Measurements from ENCODE around the gene ONECUT2.

ONECUT2 gene

GRCh38 chr18:57443247-57443646 lies 8.1 kb downstream of the ONECUT2 start:
- peaks cover 82% of the 10 kb centered on the region for H3K27me3 Mint-ChIP-seq
- H3K4me3 Mint-ChIP-seq = no peak overlapping the region
- peaks cover 5% of the 10 kb centered on the region for H3K9me3 Mint-ChIP-seq
- no peak overlapping the region for H3K27ac Mint-ChIP-seq (ENCODE audit: low read depth)
- ATAC-seq (replicated peaks; ENCODE audit: extremely low read depth, poor library complexity, severe bottlenecking) = no peak
- H3K4me1 Mint-ChIP-seq = peaks cover 9% of the 10 kb centered on the region
- no peaks in the 10 kb centered on the region for H3K36me3 Mint-ChIP-seq (ENCODE audit: insufficient read depth)
- no peak for DNase-seq (ENCODE audit: low spot score in 2 of 2)

DNA sequence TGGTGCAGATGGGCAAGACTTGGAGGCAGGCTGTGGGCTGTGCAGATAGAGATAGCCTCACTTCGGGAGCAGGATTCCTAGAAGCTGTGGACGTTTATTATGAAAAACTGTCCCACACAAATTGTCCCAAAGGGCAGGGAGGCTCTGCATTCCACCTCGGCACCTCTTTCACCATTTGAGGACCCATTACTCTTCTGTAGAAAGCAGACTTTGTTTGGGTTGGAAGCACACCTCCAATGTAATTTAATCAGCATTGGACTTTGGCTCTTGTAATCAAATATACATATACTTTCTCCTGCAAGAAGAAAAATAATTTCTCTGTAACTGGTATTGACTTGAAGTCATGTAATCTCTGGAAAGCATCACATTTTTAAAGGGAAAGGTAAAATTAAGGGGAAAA lies 8.5 kb downstream of the ONECUT2 start:
- no peaks in the 10 kb centered on the region for H3K36me3 Mint-ChIP-seq (ENCODE audit: insufficient read depth)
- no peak overlapping the region for H3K4me3 Mint-ChIP-seq
- no peak for ATAC-seq (replicated peaks; ENCODE audit: extremely low read depth, poor library complexity, severe bottlenecking)
- peaks cover 9% of the 10 kb centered on the region for H3K4me1 Mint-ChIP-seq
- peaks cover 5% of the 10 kb centered on the region for H3K9me3 Mint-ChIP-seq
- H3K27me3 Mint-ChIP-seq = peaks cover 80% of the 10 kb centered on the region
- H3K27ac Mint-ChIP-seq (ENCODE audit: low read depth) = no peak overlapping the region
- DNase-seq (ENCODE audit: low spot score in 2 of 2) = no peak

GRCh38 chr18:57444301-57444759 lies 9.2 kb downstream of the ONECUT2 start:
- Mint-ChIP-seq H3K4me1 (peaks cover 6% of the 10 kb centered on the region), H3K9me3 (peaks cover 5% of the 10 kb centered on the region), H3K27me3 (peaks cover 80% of the 10 kb centered on the region), H3K36me3 (ENCODE audit: insufficient read depth) (no peaks in the 10 kb centered on the region), H3K27ac (ENCODE audit: low read depth) (no peak overlapping the region), H3K4me3 (no peak overlapping the region)
- ATAC-seq (replicated peaks; ENCODE audit: extremely low read depth, poor library complexity, severe bottlenecking) (no peak), DNase-seq (ENCODE audit: low spot score in 2 of 2) (no peak)

DNA sequence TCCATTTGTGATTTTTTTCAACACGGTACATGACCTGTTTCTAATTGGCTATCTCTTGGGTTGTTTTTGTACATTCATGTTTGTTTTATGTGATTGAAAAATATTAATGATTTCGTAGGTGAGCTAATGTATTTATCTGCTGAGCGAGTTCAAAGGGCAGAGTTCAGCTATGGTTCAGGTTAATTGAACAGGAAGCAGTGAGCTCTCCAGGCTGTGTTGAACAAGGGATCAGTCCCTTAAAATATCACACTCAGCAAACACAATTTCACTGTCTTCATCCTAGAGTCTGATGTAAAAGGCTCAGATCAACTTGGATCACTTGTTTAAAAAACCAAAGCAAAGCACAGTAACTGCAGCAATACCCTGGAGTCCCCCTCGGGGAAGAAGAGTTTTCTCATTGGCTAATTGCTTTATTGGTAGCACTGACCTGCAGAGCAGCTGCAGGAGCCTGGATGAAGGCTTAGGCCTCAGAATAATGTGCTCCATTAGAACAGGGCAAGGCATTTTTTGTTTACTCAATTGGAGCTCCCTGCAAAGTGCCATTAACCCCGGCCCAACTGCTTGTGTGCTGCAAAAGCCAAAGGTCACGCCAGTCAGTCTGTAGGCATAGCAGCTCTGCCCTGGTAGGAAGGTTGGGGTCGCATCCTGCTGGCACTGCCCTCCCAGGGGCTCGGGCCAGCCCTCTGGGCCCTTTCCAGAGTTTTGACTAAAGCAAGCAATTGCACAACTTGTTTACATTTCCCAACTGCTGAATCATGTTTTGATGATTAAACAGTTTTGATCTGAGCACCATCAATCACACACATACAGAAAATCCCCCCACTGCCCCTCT lies 10.5 kb downstream of the ONECUT2 start:
- Mint-ChIP-seq H3K27ac (ENCODE audit: low read depth) (no peak overlapping the region), H3K36me3 (ENCODE audit: insufficient read depth) (no peaks in the 10 kb centered on the region), H3K27me3 (peaks cover 81% of the 10 kb centered on the region), H3K4me1 (no peaks in the 10 kb centered on the region), H3K9me3 (peaks cover 5% of the 10 kb centered on the region), H3K4me3 (no peak overlapping the region)
- no peak for DNase-seq (ENCODE audit: low spot score in 2 of 2)
- ATAC-seq (replicated peaks; ENCODE audit: extremely low read depth, poor library complexity, severe bottlenecking) = no peak

GRCh38 chr18:57446322-57446721 lies 11.1 kb downstream of the ONECUT2 start:
- peaks cover 5% of the 10 kb centered on the region for H3K9me3 Mint-ChIP-seq
- H3K4me1 Mint-ChIP-seq = no peaks in the 10 kb centered on the region
- no peak overlapping the region for H3K4me3 Mint-ChIP-seq
- DNase-seq (ENCODE audit: low spot score in 2 of 2) (no peak), ATAC-seq (replicated peaks; ENCODE audit: extremely low read depth, poor library complexity, severe bottlenecking) (no peak)
- peaks cover 77% of the 10 kb centered on the region for H3K27me3 Mint-ChIP-seq
- no peak overlapping the region for H3K27ac Mint-ChIP-seq (ENCODE audit: low read depth)
- no peaks in the 10 kb centered on the region for H3K36me3 Mint-ChIP-seq (ENCODE audit: insufficient read depth)

GRCh38 chr18:57447154-57447621 lies 12.0 kb downstream of the ONECUT2 start:
- Mint-ChIP-seq H3K9me3 (peaks cover 5% of the 10 kb centered on the region), H3K27me3 (peaks cover 68% of the 10 kb centered on the region)

DNA sequence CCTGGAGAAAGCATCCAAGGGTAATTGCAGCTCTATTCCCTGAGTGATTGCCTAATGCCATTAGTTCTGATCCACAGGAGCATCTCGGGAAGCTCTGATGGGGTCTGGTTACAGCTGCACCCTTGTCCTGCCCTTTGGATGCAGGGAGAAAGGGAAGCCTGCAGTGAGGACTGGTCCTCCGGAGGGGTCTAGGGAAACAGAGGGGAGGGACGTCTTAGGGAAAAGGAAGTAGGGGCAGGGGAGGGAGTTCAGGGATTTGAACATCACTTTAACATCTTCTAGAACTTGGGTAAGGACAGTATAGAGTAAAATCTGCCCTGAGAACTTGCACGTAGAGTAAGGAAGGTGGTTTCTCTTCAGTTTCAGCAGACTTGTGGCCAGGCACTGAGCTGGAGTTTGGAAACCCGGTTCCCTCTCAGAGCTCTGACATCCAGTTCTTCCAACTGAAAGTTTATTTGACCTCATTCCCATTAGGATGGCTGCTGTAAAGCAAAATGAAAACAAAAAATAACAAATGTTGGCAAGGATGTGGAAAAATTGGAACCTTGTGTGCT lies 20.5 kb downstream of the ONECUT2 start:
- Mint-ChIP-seq H3K9me3 (peaks cover 5% of the 10 kb centered on the region), H3K4me3 (no peak overlapping the region), H3K27ac (ENCODE audit: low read depth) (no peak overlapping the region), H3K27me3 (peaks cover 28% of the 10 kb centered on the region), H3K36me3 (ENCODE audit: insufficient read depth) (no peaks in the 10 kb centered on the region), H3K4me1 (no peaks in the 10 kb centered on the region)
- DNase-seq (ENCODE audit: low spot score in 2 of 2) (no peak), ATAC-seq (replicated peaks; ENCODE audit: extremely low read depth, poor library complexity, severe bottlenecking) (no peak)

More at GRCh38 chr18:57447154-57447621, 12.0 kb downstream of the ONECUT2 start:
- ATAC-seq (replicated peaks; ENCODE audit: extremely low read depth, poor library complexity, severe bottlenecking) = no peak
- H3K4me1 Mint-ChIP-seq = no peaks in the 10 kb centered on the region
- H3K27ac Mint-ChIP-seq (ENCODE audit: low read depth) = no peak overlapping the region
- H3K4me3 Mint-ChIP-seq = no peak overlapping the region
- no peak for DNase-seq (ENCODE audit: low spot score in 2 of 2)
- no peaks in the 10 kb centered on the region for H3K36me3 Mint-ChIP-seq (ENCODE audit: insufficient read depth)

- ATAC-seq (replicated peaks; ENCODE audit: extremely low read depth, poor library complexity, severe bottlenecking) = no peak
- no peaks in the 10 kb centered on the region for H3K4me1 Mint-ChIP-seq
These were observed 26.6 kb downstream of the ONECUT2 start for GRCh38 chr18:57461652-57462269.

DNA sequence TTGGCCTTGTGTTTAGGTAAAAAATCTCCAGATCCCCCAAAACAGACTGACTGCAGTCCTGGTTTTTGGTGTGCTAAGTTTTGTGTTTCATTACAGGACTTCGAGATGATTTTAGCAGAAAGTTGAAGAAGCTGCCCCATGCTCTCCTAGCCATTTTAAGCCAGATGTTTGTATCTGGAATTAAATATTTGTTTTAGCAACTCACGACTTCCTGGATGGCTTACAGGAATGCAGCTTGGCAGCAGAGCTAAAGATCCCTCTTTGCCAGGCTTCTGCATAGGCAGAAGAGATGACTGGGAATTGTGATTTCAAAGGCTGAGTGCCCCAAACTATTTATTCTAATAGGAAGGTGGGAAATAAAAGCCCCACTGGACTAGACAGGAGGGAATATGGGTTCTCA lies 31.1 kb downstream of the ONECUT2 start:
- ATAC-seq (replicated peaks; ENCODE audit: extremely low read depth, poor library complexity, severe bottlenecking) (no peak), DNase-seq (ENCODE audit: low spot score in 2 of 2) (no peak)
- Mint-ChIP-seq H3K27ac (ENCODE audit: low read depth) (no peak overlapping the region), H3K4me1 (no peaks in the 10 kb centered on the region), H3K36me3 (ENCODE audit: insufficient read depth) (no peaks in the 10 kb centered on the region), H3K9me3 (no peaks in the 10 kb centered on the region), H3K27me3 (peaks cover 40% of the 10 kb centered on the region), H3K4me3 (no peak overlapping the region)

More at GRCh38 chr18:57461652-57462269, 26.6 kb downstream of the ONECUT2 start:
- no peak overlapping the region for H3K4me3 Mint-ChIP-seq
- no peak for DNase-seq (ENCODE audit: low spot score in 2 of 2)
- no peaks in the 10 kb centered on the region for H3K36me3 Mint-ChIP-seq (ENCODE audit: insufficient read depth)
- H3K27me3 Mint-ChIP-seq = peaks cover 27% of the 10 kb centered on the region
- peaks cover 5% of the 10 kb centered on the region for H3K9me3 Mint-ChIP-seq
- H3K27ac Mint-ChIP-seq (ENCODE audit: low read depth) = no peak overlapping the region

- H3K4me3 Mint-ChIP-seq = no peak overlapping the region
- no peaks in the 10 kb centered on the region for H3K9me3 Mint-ChIP-seq
- H3K27me3 Mint-ChIP-seq = peaks cover 43% of the 10 kb centered on the region
- ATAC-seq (replicated peaks; ENCODE audit: extremely low read depth, poor library complexity, severe bottlenecking) = no peak
- no peak overlapping the region for H3K27ac Mint-ChIP-seq (ENCODE audit: low read depth)
- DNase-seq (ENCODE audit: low spot score in 2 of 2) = no peak
- H3K4me1 Mint-ChIP-seq = no peaks in the 10 kb centered on the region
- H3K36me3 Mint-ChIP-seq (ENCODE audit: insufficient read depth) = no peaks in the 10 kb centered on the region
These were observed 31.7 kb downstream of the ONECUT2 start for GRCh38 chr18:57466745-57467409.

- H3K4me3 Mint-ChIP-seq = no peak overlapping the region
- no peaks in the 10 kb centered on the region for H3K36me3 Mint-ChIP-seq (ENCODE audit: insufficient read depth)
- H3K27me3 Mint-ChIP-seq = peaks cover 43% of the 10 kb centered on the region
- ATAC-seq (replicated peaks; ENCODE audit: extremely low read depth, poor library complexity, severe bottlenecking) = no peak
- H3K27ac Mint-ChIP-seq (ENCODE audit: low read depth) = no peak overlapping the region
- DNase-seq (ENCODE audit: low spot score in 2 of 2) = no peak
- no peaks in the 10 kb centered on the region for H3K9me3 Mint-ChIP-seq
- no peaks in the 10 kb centered on the region for H3K4me1 Mint-ChIP-seq
These were observed 34.7 kb downstream of the ONECUT2 start for GRCh38 chr18:57469884-57470283.

DNA sequence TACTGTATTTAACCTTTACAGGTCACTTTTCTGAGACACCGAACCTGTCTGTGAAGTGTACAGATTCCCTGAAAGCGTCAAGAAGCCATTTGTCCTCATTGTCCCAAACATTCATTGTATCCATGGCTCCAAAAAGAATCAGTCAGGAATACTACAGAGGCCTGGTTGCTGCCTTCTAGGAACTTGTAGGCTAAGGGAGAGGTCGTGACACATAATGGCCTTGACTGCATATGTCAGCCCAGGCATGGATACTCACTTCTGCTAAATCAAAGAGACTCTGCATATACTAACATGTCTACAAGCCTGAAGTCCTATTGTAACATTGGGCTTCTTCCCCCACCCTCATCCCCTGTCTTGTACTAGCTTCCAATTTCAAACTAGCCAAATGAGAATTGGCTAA lies 40.2 kb downstream of the ONECUT2 start:
- DNase-seq (ENCODE audit: low spot score in 2 of 2) (no peak), ATAC-seq (replicated peaks; ENCODE audit: extremely low read depth, poor library complexity, severe bottlenecking) (no peak)
- H3K27me3 Mint-ChIP-seq = peaks cover 36% of the 10 kb centered on the region
- H3K27ac Mint-ChIP-seq (ENCODE audit: low read depth) = no peak overlapping the region
- H3K4me3 Mint-ChIP-seq = no peak overlapping the region
- no peaks in the 10 kb centered on the region for H3K4me1 Mint-ChIP-seq
- no peaks in the 10 kb centered on the region for H3K9me3 Mint-ChIP-seq
- no peaks in the 10 kb centered on the region for H3K36me3 Mint-ChIP-seq (ENCODE audit: insufficient read depth)

All from central memory CD8-positive, alpha-beta T cell (primary cell).